ENCODE data around the gene USP34.

DNA sequence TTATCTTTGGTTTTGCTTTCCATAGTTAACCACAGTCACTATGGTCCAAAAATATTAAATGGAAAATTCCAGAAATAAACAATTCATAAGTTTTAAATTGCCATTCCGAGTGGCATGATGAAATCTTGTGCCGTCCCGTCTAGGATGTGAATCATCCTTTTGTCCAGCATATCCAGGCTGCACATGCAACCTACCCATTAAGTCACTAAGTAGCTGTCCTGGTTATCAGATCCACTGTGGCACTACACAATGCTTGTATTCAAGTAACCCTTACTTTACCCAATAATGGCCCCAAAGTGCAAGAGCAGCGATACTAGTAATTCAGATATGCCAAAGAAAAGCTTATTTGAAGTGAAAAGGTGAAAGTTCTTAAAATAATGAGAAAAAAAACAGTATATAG lies 10.7 kb downstream of the USP34 start:
- TF ChIP-seq POLR2A (IDR thresholded peaks at IDR 0.05; ENCODE audit: low read length) (no peak), GATA1 (IDR thresholded peaks at IDR 0.05; ENCODE audit: low read depth, low read length) (no peak)

Measured in erythroblast (primary cell).